Measurements from ENCODE around the gene CLSTN1.
"Not testable (repeated sequence)": the region's sequence is repeated elsewhere in the genome, so short reads cannot be mapped to it uniquely, and the experiment has no call there.

CLSTN1 gene

GRCh38 chr1:9719978-9720722, 103.6 kb downstream of the CLSTN1 start:
- DNase-seq (ENCODE audit: low spot score) = no peak
- no peak for TF ChIP-seq CTCF (IDR thresholded peaks at IDR 0.05)
- Histone ChIP-seq H3K27ac (no peak overlapping the region), H3K4me3 (no peak overlapping the region)

- Histone ChIP-seq H3K27ac (no peak overlapping the region), H3K4me3 (no peak overlapping the region)
- TF ChIP-seq CTCF (IDR thresholded peaks at IDR 0.05) = no peak
- DNase-seq (ENCODE audit: low spot score) = no peak
Measured at GRCh38 chr1:9718006-9718680, 105.6 kb downstream of the CLSTN1 start.

- Histone ChIP-seq H3K27ac (peak overlapping the region in 1 of 2 donors; percentile 28), H3K4me3 (peak overlapping the region; percentile 30)
- no peak for DNase-seq (ENCODE audit: low spot score)
- no peak for TF ChIP-seq CTCF (IDR thresholded peaks at IDR 0.05)
Measured at GRCh38 chr1:9717193-9718005, 106.4 kb downstream of the CLSTN1 start.

GRCh38 chr1:9716404-9717192, 107.2 kb downstream of the CLSTN1 start:
- no peak for DNase-seq (ENCODE audit: low spot score)
- Histone ChIP-seq H3K27ac (peak overlapping the region in 1 of 2 donors; percentile 28), H3K4me3 (peak overlapping the region; percentile 30)
- no peak for TF ChIP-seq CTCF (IDR thresholded peaks at IDR 0.05)

- TF ChIP-seq CTCF (IDR thresholded peaks at IDR 0.05) = no peak
- no peak overlapping the region for H3K27ac ChIP-seq
- DNase-seq (ENCODE audit: low spot score) = no peak
Measured at GRCh38 chr1:9715536-9716226, 108.1 kb downstream of the CLSTN1 start.

GRCh38 chr1:9714257-9714718, 109.5 kb downstream of the CLSTN1 start:
- no peak for TF ChIP-seq CTCF (IDR thresholded peaks at IDR 0.05)
- H3K27ac ChIP-seq = no peak overlapping the region
- H3K4me3 ChIP-seq = no peak overlapping the region
- no peak for DNase-seq (ENCODE audit: low spot score)

More at GRCh38 chr1:9715536-9716226, 108.1 kb downstream of the CLSTN1 start:
- no peak overlapping the region for H3K4me3 ChIP-seq

- not testable (repeated sequence) for DNase-seq (ENCODE audit: low spot score); H3K4me3 ChIP-seq; H3K27ac ChIP-seq
Measured at GRCh38 chr1:9712767-9713166, 111.0 kb downstream of the CLSTN1 start.

All from coronary artery (tissue), 2 donors.